HepG2 (cell line): ENCODE data around the gene PKMYT1.

Experiments used
- ATF3 ChIP-seq: sonication (generic); formaldehyde crosslinking; IDR thresholded peaks from 2 replicates; pipeline ENCODE4 v1.4.0; 2020; ENCODE audit warnings: missing genetic modification reagents
- CREM ChIP-seq, 2 experiments: sonication (generic) in 1 of 2; formaldehyde crosslinking in 1 of 2; IDR thresholded peaks; 2 replicates each; pipeline versions ENCODE4 v1.4.0 to v1.6.1; 2016 to 2020; ENCODE audit warnings: antibody characterized with exemption in 1 of 2, mild to moderate bottlenecking in 1 of 2, missing genetic modification reagents in 1 of 2
- CTCF ChIP-seq: sonication (generic); formaldehyde crosslinking; IDR thresholded peaks from 2 replicates; pipeline ENCODE4 v1.5.0; 2020; ENCODE audit warnings: mild to moderate bottlenecking, missing genetic modification reagents, moderate library complexity
- ERF ChIP-seq: IDR thresholded peaks from 2 replicates; pipeline ENCODE4 v1.6.1; 2018; ENCODE audit warnings: missing biosample characterization, missing genetic modification reagents
- HMG20B ChIP-seq: conservative IDR thresholded peaks from 2 replicates; pipeline ENCODE4 v1.6.1; 2016; ENCODE audit warnings: missing genetic modification reagents, missing compliant biosample characterization
- IRF2 ChIP-seq: IDR thresholded peaks from 2 replicates; pipeline ENCODE4 v1.6.1; 2018; ENCODE audit warnings: missing genetic modification reagents, missing compliant biosample characterization
- KDM2A ChIP-seq: sonication (generic); formaldehyde crosslinking; IDR thresholded peaks from 2 replicates; pipeline ENCODE4 v1.4.0; 2020; ENCODE audit warnings: low read depth, missing genetic modification reagents, borderline replicate concordance
- MAZ ChIP-seq, 2 experiments: sonication (generic) in 1 of 2; formaldehyde crosslinking in 1 of 2; IDR thresholded peaks; 2 replicates each; pipeline versions ENCODE4 v1.5.0 to v1.6.1; 2012 to 2020; ENCODE audit warnings: low read depth in 2 of 2, mild to moderate bottlenecking in 2 of 2, borderline replicate concordance in 1 of 2, improper control_type of control experiment in 1 of 2, low read length in 1 of 2, missing genetic modification reagents in 1 of 2, moderate library complexity in 1 of 2
- NFE2L1 ChIP-seq: sonication (generic); formaldehyde crosslinking; IDR thresholded peaks from 2 replicates; pipeline ENCODE4 v1.4.0; 2020; ENCODE audit warnings: missing genetic modification reagents, mild to moderate bottlenecking, borderline replicate concordance
- POLR2AphosphoS5 ChIP-seq: IDR thresholded peaks from 2 replicates; pipeline ENCODE4 v1.6.1; 2012; ENCODE audit warnings: low read depth, low read length
- STAT6 ChIP-seq: sonication (generic); formaldehyde crosslinking; IDR thresholded peaks from 2 replicates; pipeline ENCODE4 v1.4.0; 2020; ENCODE audit warnings: missing genetic modification reagents, mild to moderate bottlenecking, borderline replicate concordance
- ZNF143 ChIP-seq: sonication (generic); formaldehyde crosslinking; IDR thresholded peaks from 2 replicates; pipeline ENCODE4 v1.4.0; 2020; ENCODE audit warnings: missing genetic modification reagents

- TF ChIP-seq KDM2A (CRISPR knock-in tag): no peak
- TF ChIP-seq POLR2AphosphoS5: no peak
- no peak for TF ChIP-seq CREM (IDR thresholded peaks at IDR 0.05)
- TF ChIP-seq CREM (CRISPR knock-in tag; IDR thresholded peaks at IDR 0.05): no peak
- no peak for TF ChIP-seq MAZ (IDR thresholded peaks at IDR 0.05; ENCODE audit: borderline replicate concordance, low read depth, low read length)
- no peak for TF ChIP-seq MAZ (CRISPR knock-in tag; IDR thresholded peaks at IDR 0.05; ENCODE audit: low read depth)
- no peak for TF ChIP-seq ERF (CRISPR knock-in tag)
- TF ChIP-seq HMG20B (CRISPR knock-in tag): no peak
- no peak for TF ChIP-seq STAT6 (CRISPR knock-in tag)
- TF ChIP-seq NFE2L1: no peak
- TF ChIP-seq ATF3: no peak
- no peak for TF ChIP-seq IRF2 (CRISPR knock-in tag)
- TF ChIP-seq ZNF143 (CRISPR knock-in tag): no peak
- TF ChIP-seq CTCF (CRISPR knock-in tag): no peak
These were observed 2.8 kb downstream of the PKMYT1 start for GRCh38 chr16:2977440-2977839.
